Activated naive CD4-positive, alpha-beta T cell treated with anti-CD3 and anti-CD28 coated beads, Interleukin-2, amount 10 ng/mL, durations not matched to agents 7 days and 5 days (primary cell): Measurements from ENCODE around the gene UBE2E1.
"Not testable (repeated sequence)": the region's sequence is repeated elsewhere in the genome, so short reads cannot be mapped to it uniquely, and the experiment has no call there.

ENCODE experiments used
- CTCF ChIA-PET: fragments of 350-600 bp; sonication (Branson Sonifier 250); formaldehyde crosslinking; loops from one replicate; lab custom pipeline; 2021; ENCODE audit warnings: antibody characterized with exemption; lab: Charles Lee
- DNase-seq: peaks from one replicate; pipeline ENCODE4 v3.0.0-alpha.2; 2020
- H3K27ac Mint-ChIP-seq: one replicate; pipeline ENCODE4 v1.8.0; 2021; ENCODE audit warnings: mild to moderate bottlenecking, moderate library complexity, mixed read lengths
- H3K27me3 Mint-ChIP-seq: one replicate; pipeline ENCODE4 v1.8.0; 2021; ENCODE audit warnings: mild to moderate bottlenecking, mixed read lengths
- H3K36me3 Mint-ChIP-seq: one replicate; pipeline ENCODE4 v1.8.0; 2021; ENCODE audit warnings: mixed read lengths
- H3K4me1 Mint-ChIP-seq: one replicate; pipeline ENCODE4 v1.8.0; 2021; ENCODE audit warnings: mixed read lengths
- H3K4me3 Mint-ChIP-seq: one replicate; pipeline ENCODE4 v1.8.0; 2021; ENCODE audit warnings: mild to moderate bottlenecking, moderate library complexity, mixed read lengths
- H3K9me3 Mint-ChIP-seq: one replicate; pipeline ENCODE4 v1.8.0; 2021; ENCODE audit warnings: mixed read lengths

Gene UBE2E1

DNA sequence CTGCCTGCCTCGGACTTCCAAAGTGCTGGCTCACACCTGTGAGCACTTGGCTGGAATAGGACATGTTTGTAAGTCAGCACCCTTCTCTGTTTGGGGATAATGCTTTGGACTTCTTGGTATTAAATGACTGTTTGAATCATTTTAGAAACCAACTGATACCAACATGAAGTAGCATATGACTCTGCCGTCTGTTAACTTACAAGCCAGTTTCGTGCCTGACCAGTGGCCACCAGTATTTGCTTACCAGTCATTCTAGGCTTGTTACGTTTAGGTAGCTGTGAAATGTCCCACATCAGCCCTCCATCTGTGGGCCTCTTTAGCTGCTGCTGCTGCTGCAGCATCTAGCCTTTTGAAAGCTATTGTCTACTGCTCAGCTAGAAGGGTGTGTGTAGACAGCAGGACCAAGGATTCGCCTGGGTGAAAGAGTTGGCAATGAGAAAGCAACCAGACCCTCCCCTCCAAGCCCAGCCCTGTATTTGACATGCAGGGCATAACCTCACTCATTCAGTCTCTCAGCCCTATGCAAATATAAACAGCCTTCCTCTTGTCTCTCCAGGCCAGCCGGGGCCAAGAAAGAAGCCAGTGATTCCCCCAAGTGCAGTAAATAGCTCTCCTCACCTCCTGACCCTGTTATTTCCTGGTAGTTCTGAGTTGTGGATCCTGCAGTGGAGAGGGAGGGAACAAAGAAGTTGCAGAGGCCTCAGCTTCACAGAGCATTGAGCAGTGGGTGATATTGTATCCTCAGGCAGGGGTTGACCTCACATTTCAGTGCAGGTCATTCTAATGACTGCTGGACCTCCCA is 60.0 kb downstream of the UBE2E1 start:
- H3K27ac Mint-ChIP-seq = peak overlapping the region; percentile 20

GRCh38 chr3:23867400-23867799 is 61.6 kb downstream of the UBE2E1 start:
- H3K36me3 Mint-ChIP-seq = peaks cover 4% of the 10 kb centered on the region
- no peak overlapping the region for H3K4me3 Mint-ChIP-seq
- no peak for DNase-seq
- CTCF ChIA-PET = no interaction called here
- H3K9me3 Mint-ChIP-seq = no peaks in the 10 kb centered on the region
- no peaks in the 10 kb centered on the region for H3K27me3 Mint-ChIP-seq
- no peak overlapping the region for H3K27ac Mint-ChIP-seq
- H3K4me1 Mint-ChIP-seq = peaks cover 3% of the 10 kb centered on the region

More for the DNA sequence above, 60.0 kb downstream of the UBE2E1 start:
- CTCF ChIA-PET = no interaction called here
- H3K9me3 Mint-ChIP-seq = no peaks in the 10 kb centered on the region
- H3K27me3 Mint-ChIP-seq = no peaks in the 10 kb centered on the region
- DNase-seq = no peak
- H3K36me3 Mint-ChIP-seq = peaks cover 9% of the 10 kb centered on the region
- H3K4me3 Mint-ChIP-seq = no peak overlapping the region
- H3K4me1 Mint-ChIP-seq = peaks cover 3% of the 10 kb centered on the region

GRCh38 chr3:23867838-23868237 is 62.1 kb downstream of the UBE2E1 start:
- no peak overlapping the region for H3K4me3 Mint-ChIP-seq
- H3K4me1 Mint-ChIP-seq = peaks cover 3% of the 10 kb centered on the region
- CTCF ChIA-PET = no interaction called here
- peaks cover 4% of the 10 kb centered on the region for H3K36me3 Mint-ChIP-seq
- no peak for DNase-seq
- no peaks in the 10 kb centered on the region for H3K9me3 Mint-ChIP-seq
- no peak overlapping the region for H3K27ac Mint-ChIP-seq
- H3K27me3 Mint-ChIP-seq = no peaks in the 10 kb centered on the region

- Mint-ChIP-seq H3K4me3 (no peak overlapping the region), H3K27me3 (no peaks in the 10 kb centered on the region), H3K9me3 (no peaks in the 10 kb centered on the region), H3K27ac (no peak overlapping the region), H3K36me3 (peaks cover 2% of the 10 kb centered on the region), H3K4me1 (no peaks in the 10 kb centered on the region)
- no peak for DNase-seq
- CTCF ChIA-PET = interaction anchor here (0.5 kb wide), 1 partner anchor 1619 kb away, joined by 3 read pairs; no protein-coding TSS in a partner anchor
Observed at GRCh38 chr3:23869977-23870662, 64.4 kb downstream of the UBE2E1 start.

DNA sequence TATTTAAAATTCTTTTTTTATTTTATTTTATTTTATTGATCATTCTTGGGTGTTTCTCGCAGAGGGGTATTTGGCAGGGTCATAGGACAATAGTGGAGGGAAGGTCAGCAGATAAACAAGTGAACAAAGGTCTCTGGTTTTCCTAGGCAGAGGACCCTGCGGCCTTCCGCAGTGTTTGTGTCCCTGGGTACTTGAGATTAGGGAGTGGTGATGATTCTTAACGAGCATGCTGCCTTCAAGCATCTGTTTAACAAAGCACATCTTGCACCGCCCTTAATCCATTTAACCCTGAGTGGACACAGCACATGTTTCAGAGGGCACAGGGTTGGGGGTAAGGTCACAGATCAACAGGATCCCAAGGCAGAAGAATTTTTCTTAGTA is 64.9 kb downstream of the UBE2E1 start:
- H3K4me1 Mint-ChIP-seq, H3K36me3 Mint-ChIP-seq, H3K4me3 Mint-ChIP-seq, H3K27me3 Mint-ChIP-seq, H3K27ac Mint-ChIP-seq, H3K9me3 Mint-ChIP-seq, CTCF ChIA-PET, DNase-seq: not testable (repeated sequence)

DNA sequence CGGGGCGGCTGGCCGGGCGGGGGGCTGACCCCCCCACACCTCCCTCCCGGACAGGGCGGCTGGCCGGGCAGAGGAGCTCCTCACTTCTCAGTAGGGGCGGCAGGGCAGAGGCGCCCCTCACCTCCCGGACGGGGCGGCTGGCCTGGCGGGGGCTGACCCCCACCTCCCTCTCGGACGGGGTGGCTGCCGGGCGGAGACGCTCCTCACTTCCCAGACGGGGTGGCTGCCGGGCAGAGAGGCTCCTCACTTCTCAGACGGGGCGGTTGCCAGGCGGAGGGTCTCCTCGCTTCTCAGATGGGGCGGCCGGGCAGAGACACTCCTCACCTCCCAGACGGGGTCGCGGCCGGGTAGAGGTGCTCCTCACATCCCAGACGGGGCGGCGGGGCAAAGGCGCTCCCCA is 65.6 kb downstream of the UBE2E1 start:
- H3K36me3 Mint-ChIP-seq, H3K4me1 Mint-ChIP-seq, H3K27me3 Mint-ChIP-seq, H3K9me3 Mint-ChIP-seq, CTCF ChIA-PET, DNase-seq, H3K4me3 Mint-ChIP-seq, H3K27ac Mint-ChIP-seq: not testable (repeated sequence)

GRCh38 chr3:23872330-23872729 is 66.6 kb downstream of the UBE2E1 start:
- Mint-ChIP-seq H3K9me3 (no peaks in the 10 kb centered on the region), H3K4me3 (no peak overlapping the region), H3K27ac (no peak overlapping the region), H3K27me3 (no peaks in the 10 kb centered on the region), H3K36me3 (peaks cover 1% of the 10 kb centered on the region), H3K4me1 (no peaks in the 10 kb centered on the region)
- CTCF ChIA-PET = no interaction called here
- no peak for DNase-seq

GRCh38 chr3:23873941-23874340 is 68.2 kb downstream of the UBE2E1 start:
- H3K27ac Mint-ChIP-seq = no peak overlapping the region
- no peak overlapping the region for H3K4me3 Mint-ChIP-seq
- no peaks in the 10 kb centered on the region for H3K9me3 Mint-ChIP-seq
- H3K4me1 Mint-ChIP-seq = no peaks in the 10 kb centered on the region
- CTCF ChIA-PET = interaction anchor here (2.1 kb wide), 1 partner anchor 15 kb away, joined by 5 read pairs; no protein-coding TSS in a partner anchor
- H3K36me3 Mint-ChIP-seq = peaks cover 1% of the 10 kb centered on the region
- no peaks in the 10 kb centered on the region for H3K27me3 Mint-ChIP-seq
- DNase-seq = no peak

GRCh38 chr3:23874359-23875112 is 68.8 kb downstream of the UBE2E1 start:
- Mint-ChIP-seq H3K36me3 (no peaks in the 10 kb centered on the region), H3K9me3 (no peaks in the 10 kb centered on the region), H3K27me3 (no peaks in the 10 kb centered on the region), H3K27ac (no peak overlapping the region), H3K4me3 (no peak overlapping the region), H3K4me1 (no peaks in the 10 kb centered on the region)
- no peak for DNase-seq
- CTCF ChIA-PET = interaction anchor here (2.1 kb wide), 1 partner anchor 14 kb away, joined by 5 read pairs; no protein-coding TSS in a partner anchor

DNA sequence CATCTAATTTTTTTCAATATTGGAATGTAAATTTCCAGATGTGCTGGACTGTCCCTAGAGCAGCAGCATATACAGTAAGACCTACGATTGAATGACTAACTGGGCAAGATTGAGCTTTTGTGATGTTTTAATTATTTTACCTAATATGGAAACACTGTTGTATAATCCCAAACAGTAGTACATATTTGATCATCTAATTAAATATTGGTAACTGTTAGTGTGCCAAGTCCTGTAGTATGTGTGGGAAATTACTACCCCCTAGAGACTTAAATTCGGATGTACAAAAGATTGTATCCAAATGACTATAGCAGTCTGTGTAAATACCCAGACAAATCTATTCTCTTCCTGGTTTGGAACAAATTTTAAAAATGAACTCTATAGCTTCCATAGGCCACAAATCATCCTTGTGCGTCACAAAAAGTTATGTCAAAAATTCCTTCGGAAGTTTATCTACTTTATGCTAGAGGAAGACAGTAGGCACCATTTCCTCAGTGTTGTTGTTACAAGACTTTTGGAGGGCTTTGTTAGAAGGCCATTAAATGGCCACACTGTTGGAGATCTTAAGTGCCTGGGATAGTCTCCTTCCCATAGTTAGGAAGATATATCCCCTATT is 69.5 kb downstream of the UBE2E1 start:
- no peak overlapping the region for H3K27ac Mint-ChIP-seq
- H3K4me3 Mint-ChIP-seq = no peak overlapping the region
- CTCF ChIA-PET = interaction anchor here (2.1 kb wide), 1 partner anchor 13 kb away, joined by 5 read pairs; no protein-coding TSS in a partner anchor
- no peaks in the 10 kb centered on the region for H3K36me3 Mint-ChIP-seq
- H3K4me1 Mint-ChIP-seq = no peaks in the 10 kb centered on the region
- H3K27me3 Mint-ChIP-seq = no peaks in the 10 kb centered on the region
- no peaks in the 10 kb centered on the region for H3K9me3 Mint-ChIP-seq
- DNase-seq = no peak

GRCh38 chr3:23876923-23877322 is 71.2 kb downstream of the UBE2E1 start:
- H3K4me1 Mint-ChIP-seq = peaks cover 9% of the 10 kb centered on the region
- no peaks in the 10 kb centered on the region for H3K27me3 Mint-ChIP-seq
- no peak overlapping the region for H3K4me3 Mint-ChIP-seq
- H3K9me3 Mint-ChIP-seq = no peaks in the 10 kb centered on the region
- DNase-seq = no peak
- peaks cover 7% of the 10 kb centered on the region for H3K36me3 Mint-ChIP-seq
- no peak overlapping the region for H3K27ac Mint-ChIP-seq
- CTCF ChIA-PET = interaction anchor here (0.6 kb wide), 1 partner anchor 729 kb away, joined by 3 read pairs; no protein-coding TSS in a partner anchor

DNA sequence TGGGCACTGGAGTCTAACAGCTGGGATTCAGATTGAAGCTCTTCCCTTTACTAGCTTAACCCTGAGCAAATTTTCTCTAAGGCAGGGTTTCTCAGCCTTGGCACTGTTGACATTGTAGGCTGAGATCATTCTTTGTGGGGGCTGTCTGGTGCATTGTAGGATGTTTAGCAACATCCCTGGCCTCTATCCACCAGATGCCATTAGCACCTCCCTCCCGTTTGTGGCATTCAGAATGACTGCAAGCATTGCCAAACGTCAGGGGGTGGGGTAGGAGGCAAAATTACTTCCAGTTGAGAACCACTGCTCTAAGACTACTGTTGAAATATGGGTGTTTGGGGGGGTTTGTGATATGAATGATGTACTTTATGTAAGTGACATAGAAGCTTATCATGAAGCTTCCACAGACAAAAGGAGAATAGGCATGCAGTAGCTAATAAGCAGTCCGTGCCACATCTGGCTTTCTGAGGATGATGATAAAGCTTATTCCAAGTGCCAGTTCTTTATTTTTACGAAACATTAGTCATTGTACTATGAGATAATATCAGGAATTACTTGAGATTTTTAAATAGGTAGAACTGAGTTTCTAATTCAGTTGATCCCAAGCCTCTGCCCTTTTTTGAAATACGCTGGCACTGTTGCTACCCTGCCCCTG is 71.7 kb downstream of the UBE2E1 start:
- peaks cover 7% of the 10 kb centered on the region for H3K36me3 Mint-ChIP-seq
- no peak overlapping the region for H3K27ac Mint-ChIP-seq
- DNase-seq = no peak
- H3K4me3 Mint-ChIP-seq = no peak overlapping the region
- no peaks in the 10 kb centered on the region for H3K27me3 Mint-ChIP-seq
- peaks cover 9% of the 10 kb centered on the region for H3K4me1 Mint-ChIP-seq
- CTCF ChIA-PET = interaction anchor here (0.6 kb wide), 1 partner anchor 729 kb away, joined by 3 read pairs; no protein-coding TSS in a partner anchor
- H3K9me3 Mint-ChIP-seq = no peaks in the 10 kb centered on the region

DNA sequence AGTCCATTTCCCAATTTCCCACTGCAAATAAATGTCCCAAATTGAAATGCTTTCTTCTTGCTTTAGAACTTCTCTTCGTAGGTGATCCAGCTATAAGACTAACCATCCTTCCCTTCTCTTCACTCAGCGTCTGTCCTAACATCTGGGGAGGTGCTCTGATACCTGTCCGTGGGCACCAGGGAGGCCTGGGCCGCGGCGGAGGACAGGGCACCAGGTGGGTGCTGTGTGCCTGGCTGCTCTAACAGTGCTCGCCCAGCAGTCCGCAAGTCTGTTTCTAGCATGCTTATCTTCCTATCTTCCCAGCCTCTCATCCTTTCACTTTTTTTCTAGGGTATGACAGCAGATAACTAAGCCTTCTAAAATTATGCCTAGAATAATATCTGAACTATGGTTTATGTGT is 73.7 kb downstream of the UBE2E1 start:
- peaks cover 9% of the 10 kb centered on the region for H3K4me1 Mint-ChIP-seq
- no peak for DNase-seq
- H3K4me3 Mint-ChIP-seq = no peak overlapping the region
- H3K27ac Mint-ChIP-seq = no peak overlapping the region
- CTCF ChIA-PET = no interaction called here
- H3K36me3 Mint-ChIP-seq = peaks cover 7% of the 10 kb centered on the region
- H3K27me3 Mint-ChIP-seq = no peaks in the 10 kb centered on the region
- H3K9me3 Mint-ChIP-seq = no peaks in the 10 kb centered on the region
